ENCODE measurements around the gene ATXN1L.
"Not testable (repeated sequence)": the region's sequence is repeated elsewhere in the genome, so short reads cannot be mapped to it uniquely, and the experiment has no call there.

Gene ATXN1L

DNA sequence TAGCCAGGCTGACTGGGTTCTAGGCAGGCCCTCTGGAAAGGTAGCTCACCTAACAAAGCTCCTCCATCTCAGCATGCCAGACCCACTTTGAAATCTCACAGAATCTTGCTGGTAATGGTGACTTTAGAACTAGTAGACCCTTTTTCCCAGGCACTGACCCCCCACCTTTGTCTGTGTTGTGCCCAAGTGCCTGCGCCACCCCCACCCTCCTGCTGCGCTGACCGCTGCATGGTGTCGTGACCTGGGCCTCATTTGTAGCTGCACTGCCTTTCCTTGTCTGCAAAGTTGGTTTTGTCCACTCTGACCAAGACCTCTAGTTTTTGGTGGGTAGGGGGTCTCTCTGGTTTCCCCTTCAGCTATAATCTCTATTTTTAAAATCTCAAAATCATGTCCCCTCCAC lies 6.8 kb downstream of the ATXN1L start:
- no peak for DNase-seq

DNA sequence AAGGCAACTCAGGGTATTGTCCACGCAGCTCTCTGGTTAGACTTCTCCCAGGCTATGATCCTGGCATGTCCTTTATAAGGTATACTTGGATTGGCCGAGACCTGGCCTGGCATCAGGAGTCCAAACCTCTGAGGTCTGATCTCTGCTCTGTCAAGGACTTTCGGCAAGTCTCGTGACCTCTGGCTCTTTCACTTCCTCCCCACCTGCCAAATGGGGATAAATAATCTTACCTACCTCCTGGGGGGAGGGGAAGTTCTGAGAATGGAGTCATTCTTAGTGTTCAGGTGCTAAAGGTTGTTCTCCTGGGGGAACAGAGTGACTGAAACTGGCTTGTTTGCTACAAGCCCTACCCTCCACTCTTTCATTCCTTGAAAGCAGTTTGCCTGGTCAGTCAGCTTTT lies 7.6 kb downstream of the ATXN1L start:
- no peak for DNase-seq

GRCh38 chr16:71854369-71854948 lies 8.7 kb downstream of the ATXN1L start:
- no peak for DNase-seq

DNA sequence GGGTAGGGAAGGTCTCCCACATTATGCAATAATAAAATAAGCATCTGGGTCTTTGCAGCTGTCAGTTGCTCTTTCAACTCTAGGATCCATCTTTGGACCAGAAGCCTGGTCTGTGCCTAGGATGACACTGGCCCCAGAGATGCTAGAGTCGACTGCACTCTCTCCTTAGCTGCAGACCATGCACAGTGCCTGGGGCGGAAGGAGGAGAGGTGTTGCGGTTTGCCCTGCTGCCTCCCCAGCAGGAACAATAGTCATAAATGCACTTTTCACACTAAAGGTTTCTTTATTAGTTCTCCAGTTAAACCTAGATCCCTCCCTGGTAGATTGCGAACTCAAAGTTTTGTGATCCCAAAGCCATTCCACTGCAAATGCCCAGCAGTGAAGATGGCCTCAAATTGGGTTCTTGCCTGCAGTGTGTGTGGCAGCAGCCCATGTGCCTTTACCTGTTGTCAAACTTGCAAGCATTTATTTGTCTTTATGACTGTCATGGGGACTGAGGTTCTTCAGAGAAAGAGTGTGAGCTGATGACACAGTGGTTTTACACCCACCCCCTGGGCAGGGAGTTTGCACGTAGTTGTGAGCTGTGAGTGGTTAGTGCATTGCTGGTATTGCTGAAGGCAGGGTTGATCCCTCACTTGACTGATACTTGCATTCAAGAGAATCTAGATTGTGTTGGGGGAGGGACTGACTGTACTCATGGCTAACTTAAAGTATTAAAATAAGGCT lies 10.3 kb downstream of the ATXN1L start:
- DNase-seq: no peak

DNA sequence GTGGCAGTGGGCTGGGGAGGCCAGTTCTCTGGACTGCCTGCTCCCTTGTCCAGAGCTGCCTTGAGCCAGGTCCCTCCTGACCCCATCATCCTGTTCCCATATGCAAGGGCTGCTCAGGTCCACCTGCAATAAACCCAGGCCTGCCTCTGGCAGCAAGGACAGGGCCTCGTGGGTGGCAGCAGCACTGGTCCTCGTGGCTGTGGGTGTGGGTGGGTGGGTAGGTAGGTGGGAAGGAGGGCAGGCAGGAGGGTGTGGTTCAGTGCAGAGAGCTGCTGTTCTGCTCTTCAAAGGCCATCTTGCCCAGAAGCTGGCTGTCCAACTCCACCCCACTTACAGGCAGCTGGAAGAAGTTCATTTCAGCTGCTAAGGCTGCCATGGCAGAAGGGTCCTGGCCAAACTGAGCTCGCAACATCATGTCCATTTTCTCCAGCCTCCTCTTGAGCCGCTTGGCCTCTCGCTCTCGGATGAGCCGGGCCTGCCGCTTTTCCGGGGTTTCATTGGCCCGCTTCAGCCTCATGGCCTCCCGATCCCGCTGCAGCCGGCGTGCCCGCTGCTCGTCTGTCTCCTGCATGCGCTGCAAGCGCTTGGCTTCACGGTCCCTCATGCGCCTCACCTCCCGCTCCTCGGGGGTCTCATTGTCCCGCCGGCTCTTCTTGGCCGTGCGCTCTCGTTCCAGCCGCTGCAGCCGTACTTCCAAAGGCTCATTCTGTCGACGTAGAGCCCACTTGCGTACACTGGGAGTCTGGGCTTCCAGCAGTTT lies 14.2 kb downstream of the ATXN1L start:
- DNase-seq: no peak

DNA sequence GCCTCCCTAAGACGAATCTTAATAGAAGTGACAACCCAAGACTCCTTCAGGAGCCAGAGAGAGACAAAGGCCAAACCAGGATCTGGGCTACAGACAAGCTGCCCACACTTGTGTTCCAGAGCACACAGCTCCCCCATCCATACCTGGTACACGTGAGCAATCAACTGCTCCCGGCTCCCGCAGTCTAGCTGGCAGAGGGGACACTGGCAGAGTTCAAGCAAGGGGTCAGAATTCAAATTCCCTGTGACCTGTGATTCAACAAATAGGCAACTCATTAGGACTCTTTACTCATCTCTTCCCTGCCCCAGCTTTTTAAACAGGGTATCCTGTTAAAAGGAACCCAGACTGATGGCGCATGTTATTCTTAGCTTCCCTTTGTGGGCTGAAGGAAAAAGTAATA lies 18.2 kb downstream of the ATXN1L start:
- DNase-seq: no peak

DNA sequence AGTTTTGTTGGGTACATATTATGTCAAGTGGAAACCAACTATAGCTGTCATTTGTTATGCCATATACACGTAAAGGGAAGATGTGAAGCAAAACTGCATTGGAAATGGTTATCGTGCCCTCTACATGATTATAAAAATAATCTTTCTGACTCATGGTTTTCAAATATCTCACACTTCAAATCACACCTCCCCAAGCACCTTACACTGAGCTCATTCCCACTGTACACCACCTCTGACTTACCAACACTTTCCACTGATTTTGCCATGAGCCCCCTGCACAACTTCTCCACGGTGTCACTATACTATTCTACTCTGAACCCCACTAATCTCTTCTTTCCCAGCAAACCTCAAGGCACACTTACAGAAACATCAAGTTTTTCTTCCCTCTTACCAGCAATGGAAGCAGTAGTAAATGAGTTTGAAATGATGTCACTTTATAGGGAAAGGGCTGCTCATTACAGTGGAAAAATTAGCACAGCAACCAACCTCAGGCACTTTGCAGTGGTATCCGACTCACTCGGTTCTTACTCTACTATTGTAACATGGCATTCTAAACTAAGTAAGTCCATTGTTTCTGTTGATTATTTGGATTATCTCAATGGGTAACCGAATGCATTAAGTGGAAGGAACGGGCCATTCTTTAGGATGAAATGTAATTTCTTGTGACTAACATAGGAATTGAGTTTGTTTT lies 19.5 kb downstream of the ATXN1L start:
- DNase-seq: no peak

DNA sequence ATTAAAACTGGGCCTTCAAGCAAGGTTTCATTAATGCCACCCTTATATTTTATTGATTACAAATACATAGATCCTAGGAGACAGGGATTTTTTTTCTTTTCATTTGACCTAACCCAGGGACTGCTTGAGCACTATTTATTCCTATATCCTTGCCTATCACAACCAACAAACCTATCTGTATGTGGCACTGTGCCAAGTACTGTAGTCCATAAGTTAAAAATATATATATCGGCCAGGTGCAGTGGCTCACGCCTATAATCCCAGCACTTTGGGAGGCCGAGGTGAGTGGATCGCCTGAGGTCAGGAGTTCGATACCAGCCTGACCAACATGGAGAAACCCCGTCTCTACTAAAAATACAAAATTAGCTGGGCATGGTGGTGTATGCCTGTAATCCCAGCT lies 21.4 kb downstream of the ATXN1L start:
- not testable (repeated sequence) for DNase-seq

- no peak for DNase-seq
Measured at GRCh38 chr16:71867939-71868338, 22.2 kb downstream of the ATXN1L start.

DNA sequence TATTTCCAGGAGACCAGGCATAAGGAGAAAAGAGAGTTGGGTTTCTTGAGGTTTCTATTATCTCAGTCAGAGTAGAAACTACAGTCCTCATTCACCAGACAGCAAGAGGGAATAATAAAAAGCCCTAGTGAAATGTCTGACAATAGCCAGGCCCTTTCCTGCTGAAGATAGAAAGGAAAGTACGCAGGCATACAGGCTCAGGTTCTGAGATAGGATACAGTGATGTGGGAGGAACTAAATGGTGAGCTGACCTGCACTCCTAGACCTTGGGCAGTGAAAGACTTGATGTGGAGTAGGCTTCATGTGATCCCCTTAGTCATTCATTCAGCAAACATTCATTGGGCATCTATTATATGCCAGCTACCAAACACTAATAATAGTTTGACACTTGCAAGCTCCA lies 23.3 kb downstream of the ATXN1L start:
- no peak for DNase-seq

DNA sequence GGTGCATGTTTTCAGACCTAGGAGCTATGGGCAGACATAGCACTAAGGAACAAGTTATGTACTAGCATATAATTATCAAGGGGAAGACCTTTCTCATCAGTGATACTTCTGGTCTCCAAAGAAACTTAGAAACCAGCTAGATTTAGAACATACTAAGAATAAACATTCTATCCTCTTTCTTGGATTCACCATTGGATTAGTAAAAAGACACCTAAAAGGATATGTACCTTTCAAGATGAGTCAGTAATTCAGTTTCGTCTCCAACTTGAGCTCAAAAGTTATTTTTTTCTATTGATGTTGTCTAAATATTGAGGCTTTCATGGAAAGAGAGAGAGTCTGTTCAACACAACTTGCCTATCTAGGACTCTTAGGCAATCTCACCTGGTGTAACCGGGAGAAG lies 25.0 kb downstream of the ATXN1L start:
- DNase-seq: no peak

DNA sequence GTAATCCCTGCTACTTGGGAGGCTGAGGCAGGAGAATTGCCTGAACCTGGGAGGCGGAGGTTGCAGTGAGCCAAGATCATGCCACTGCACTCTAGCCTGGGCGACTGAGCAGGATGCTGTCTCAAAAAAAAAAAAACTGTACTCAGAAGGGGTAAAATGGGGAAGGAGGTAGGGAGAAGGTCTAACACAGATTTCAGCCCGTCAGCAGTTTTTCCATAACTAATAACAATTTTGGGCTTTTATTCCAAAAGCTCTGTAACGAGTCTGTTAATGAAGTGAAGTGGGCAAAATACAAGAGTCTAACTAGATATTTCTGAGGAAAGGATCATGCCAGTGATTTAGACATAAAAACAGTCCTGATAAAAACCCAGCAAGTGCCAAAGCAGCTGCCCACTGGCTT lies 27.4 kb downstream of the ATXN1L start:
- DNase-seq: no peak

DNA sequence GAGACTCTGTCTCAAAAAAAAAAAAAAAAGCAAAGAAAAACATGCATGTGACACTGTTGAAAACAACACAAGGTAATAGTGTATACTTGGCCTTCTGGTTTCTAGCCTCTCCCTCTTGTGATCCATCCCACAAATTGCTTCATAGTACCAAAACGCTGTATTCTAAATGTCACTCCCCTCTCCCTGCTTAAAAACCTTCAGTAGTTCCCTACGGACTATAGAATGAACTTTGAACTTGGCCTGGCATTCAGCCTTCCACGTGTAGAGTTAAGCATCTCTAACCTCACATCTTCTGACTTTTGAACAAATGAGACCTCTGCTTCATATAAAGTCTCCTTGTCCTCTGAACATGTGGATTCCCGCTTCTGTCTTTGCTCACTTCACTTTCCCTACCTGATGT lies 33.1 kb downstream of the ATXN1L start:
- DNase-seq: no peak

- DNase-seq: no peak
Measured at GRCh38 chr16:71880176-71880575, 34.4 kb downstream of the ATXN1L start.

DNA sequence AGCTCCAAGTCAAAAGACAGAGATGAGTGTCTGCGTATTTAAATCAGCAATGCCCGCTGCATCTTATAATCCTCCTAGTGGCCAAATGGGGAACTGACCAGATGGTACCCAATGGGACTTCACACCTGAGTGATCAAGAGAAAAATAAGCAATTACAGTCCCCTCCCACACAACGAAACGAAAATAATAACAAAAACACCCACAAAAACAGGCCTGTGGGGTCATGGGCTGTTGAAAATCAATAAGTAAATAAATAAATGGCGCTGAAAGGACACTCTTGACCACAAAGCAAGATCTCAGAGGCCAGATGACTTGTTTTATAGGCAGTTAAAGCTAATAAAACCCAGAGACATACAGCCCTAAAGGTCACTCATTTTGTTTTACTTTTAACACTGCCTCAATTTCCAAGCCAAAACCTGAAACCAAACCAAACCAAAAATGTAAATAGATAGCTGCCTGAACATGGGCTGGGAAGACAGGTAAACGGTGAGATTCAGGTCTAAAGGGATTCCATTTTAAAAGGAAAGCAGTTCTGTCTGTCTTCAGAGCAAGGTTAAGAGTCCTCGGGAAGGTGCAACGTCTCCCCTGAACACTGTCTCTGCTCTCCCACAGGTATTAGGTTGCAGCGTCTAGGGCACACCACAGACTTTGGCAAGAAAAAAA lies 36.9 kb downstream of the ATXN1L start:
- DNase-seq: peak; percentile 67

DNA sequence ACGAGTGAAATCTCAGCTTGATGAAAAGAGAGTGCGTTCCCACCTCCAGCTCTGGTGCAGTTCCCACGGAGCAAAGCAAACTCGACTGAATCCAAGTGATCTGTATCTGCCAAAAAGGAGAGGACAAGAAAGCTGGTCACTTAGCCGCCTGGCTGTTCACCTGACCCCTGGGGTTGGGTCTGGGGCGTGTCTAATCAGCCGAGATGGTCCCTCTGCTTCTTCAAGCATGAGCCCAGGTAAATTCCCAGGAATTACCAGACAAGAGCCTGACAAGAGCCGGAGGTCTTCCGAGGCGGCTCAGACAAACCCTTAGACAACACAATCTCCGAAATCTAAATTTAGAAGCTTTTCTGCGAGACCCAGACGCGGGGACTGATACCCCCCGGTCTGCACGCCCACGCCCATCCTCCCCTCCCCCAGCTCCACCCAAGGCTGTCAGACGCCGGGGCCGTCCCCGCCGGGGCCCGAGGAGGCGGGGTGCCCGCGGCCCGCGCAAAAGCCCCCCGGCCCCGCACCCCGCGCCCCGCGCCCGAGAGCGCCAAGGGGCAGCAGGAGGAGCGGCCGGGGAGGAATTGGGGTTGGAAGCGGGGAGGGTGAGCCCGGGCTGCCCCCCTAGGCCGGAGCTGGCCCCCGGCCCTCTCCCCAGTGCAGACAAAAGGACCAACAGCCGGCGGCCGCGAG lies 37.5 kb downstream of the ATXN1L start:
- DNase-seq: peak; percentile 59

- DNase-seq: peak; percentile 78
Measured at GRCh38 chr16:71883849-71884638, 38.3 kb downstream of the ATXN1L start, which contains the start of gene ZNF821. TSS of gene ZNF821 (minus strand) at chr16:71884182. CDS start at chr16:71879946, 4,236 bp downstream.

DNA sequence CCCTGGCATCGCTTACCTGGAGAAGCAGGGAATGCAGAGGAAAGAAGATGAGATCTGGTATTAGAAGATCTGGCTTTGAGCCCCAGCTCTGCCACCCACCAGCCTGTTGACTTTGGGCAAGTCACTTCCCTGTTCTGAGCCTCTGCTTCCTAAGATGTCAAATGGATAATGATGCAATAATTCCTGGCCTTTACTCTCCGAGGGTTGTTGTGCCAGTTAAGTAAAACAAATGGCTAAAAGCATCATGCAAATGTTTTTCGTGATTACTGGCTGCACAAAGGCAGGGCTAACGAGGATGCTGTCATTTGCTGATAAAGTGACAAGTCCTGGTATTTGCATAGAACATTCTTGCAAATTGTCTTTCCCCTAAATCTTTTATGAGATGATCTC lies 39.5 kb downstream of the ATXN1L start:
- no peak for DNase-seq

- DNase-seq: no peak
Measured at GRCh38 chr16:71889147-71889546, 43.4 kb downstream of the ATXN1L start.

DNA sequence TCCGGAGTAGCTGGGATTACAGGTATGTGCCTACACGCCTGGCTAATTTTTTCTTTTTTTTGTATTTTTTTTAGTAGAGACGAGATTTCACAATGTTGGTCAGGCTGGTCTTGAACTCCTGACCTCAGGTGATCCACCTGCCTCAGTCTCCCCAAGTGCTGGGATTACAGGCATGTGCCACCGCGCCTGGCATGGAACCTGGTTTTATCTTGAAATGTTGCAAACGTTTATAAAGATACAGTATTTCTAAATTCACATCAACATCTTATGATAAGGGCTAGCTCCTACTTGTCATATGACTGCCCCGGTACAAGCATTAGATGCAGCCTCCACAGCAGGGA lies 48.1 kb downstream of the ATXN1L start:
- no peak for DNase-seq

GRCh38 chr16:71894229-71894920 lies 48.6 kb downstream of the ATXN1L start:
- DNase-seq: peak; percentile 41
